PC-3 (cell line): ENCODE measurements around the gene CNKSR3. TPM values are rescaled to one million over a fixed set of nuclear protein-coding genes. Genes with fewer than 3 reads are reported as not detected.

Source experiments
- ATAC-seq: fragments of 200-7000 bp; cut with Tn5 transposase; 2 replicates; pipeline ENCODE4 v1.9.1; 2020; ENCODE audit warnings: mild to moderate bottlenecking, moderate library complexity
- BruUV-seq: library from RNA; stranded (reverse); fragments of 400-500 nt; replicated peaks from 2 replicates; lab custom pipeline; 2021; lab: Mats Ljungman, UMichigan
- CTCF ChIA-PET: fragments of 300-600 bp; sonication (Branson Sonifier 250); formaldehyde crosslinking; loops from one replicate; lab custom pipeline; 2022; ENCODE audit warnings: antibody characterized with exemption; lab: Charles Lee
- POLR2A ChIA-PET: fragments of 300-600 bp; sonication (Branson Sonifier 250); formaldehyde crosslinking; loops from one replicate; lab custom pipeline; 2022; ENCODE audit warnings: antibody characterized with exemption; ENCODE audit not compliant: unreplicated experiment; lab: Charles Lee
- DNase-seq: peaks from one replicate; pipeline ENCODE4 v3.0.0-alpha.2; 2015
- H2AFZ ChIP-seq: fragments of 300-600 bp; sonication (generic); 2 replicates; pipeline ENCODE4 v1.6.0; 2016; ENCODE audit warnings: antibody characterized with exemption, low read length
- H3F3A ChIP-seq: fragments of 300-600 bp; sonication (generic); one replicate; pipeline ENCODE4 v1.6.0; 2017; ENCODE audit warnings: antibody characterized with exemption, low read length, control low read depth, mild to moderate bottlenecking; ENCODE audit not compliant: unreplicated experiment
- H3K27ac ChIP-seq: fragments of 300-600 bp; sonication (generic); 2 replicates; pipeline ENCODE4 v1.5.1; 2016; ENCODE audit warnings: mild to moderate bottlenecking, low read length
- H3K27me3 ChIP-seq: fragments of 300-600 bp; sonication (generic); 2 replicates; pipeline ENCODE4 v1.6.1; 2016; ENCODE audit warnings: low read length, mixed read lengths
- H3K36me3 ChIP-seq: fragments of 300-600 bp; sonication (generic); 2 replicates; pipeline ENCODE4 v1.6.1; 2016; ENCODE audit warnings: low read depth, mixed run types, low read length, mixed read lengths
- H3K4me1 ChIP-seq: fragments of 300-600 bp; sonication (generic); 2 replicates; pipeline ENCODE4 v1.5.1; 2016; ENCODE audit warnings: low read length; ENCODE audit not compliant: insufficient read depth
- H3K4me2 ChIP-seq: fragments of 300-600 bp; sonication (generic); 2 replicates; pipeline ENCODE4 v1.6.0; 2016; ENCODE audit warnings: low read length
- H3K4me3 ChIP-seq: fragments of 300-600 bp; sonication (generic); 2 replicates; pipeline ENCODE4 v1.5.1; 2016; ENCODE audit warnings: mild to moderate bottlenecking, low read length, mixed read lengths
- H3K79me2 ChIP-seq: fragments of 300-600 bp; sonication (generic); 2 replicates; pipeline ENCODE4 v1.6.1; 2017; ENCODE audit warnings: low read length, mixed read lengths
- H3K9ac ChIP-seq: fragments of 300-600 bp; sonication (generic); 2 replicates; pipeline ENCODE4 v1.6.0; 2016; ENCODE audit warnings: mild to moderate bottlenecking, low read length
- H3K9me2 ChIP-seq: fragments of 300-600 bp; sonication (generic); replicated peaks from 2 replicates; pipeline ENCODE4 v1.6.1; 2016; ENCODE audit warnings: mixed run types, low read length, mixed read lengths
- H3K9me3 ChIP-seq: fragments of 300-600 bp; sonication (generic); 2 replicates; pipeline ENCODE4 v1.6.1; 2016; ENCODE audit warnings: low read length, mixed read lengths
- H4K20me1 ChIP-seq: fragments of 300-600 bp; sonication (generic); 2 replicates; pipeline ENCODE4 v1.6.1; 2016; ENCODE audit warnings: low read length, mixed read lengths
- EZH2 ChIP-seq: fragments of 300-600 bp; sonication (generic); IDR thresholded peaks from one replicate; pipeline ENCODE4 v1.6.1; 2017; ENCODE audit warnings: antibody characterized with exemption, mild to moderate bottlenecking, low read length; ENCODE audit not compliant: unreplicated experiment
- EZH2phosphoT487 ChIP-seq: fragments of 300-600 bp; sonication (generic); IDR thresholded peaks from 2 replicates; pipeline ENCODE4 v1.6.1; 2018; ENCODE audit warnings: mild to moderate bottlenecking, antibody characterized with exemption, low read length, borderline replicate concordance
- intact Hi-C: fragments of 100-400 bp; cut with micrococcal nuclease; formaldehyde crosslinking; loops from 2 replicates; pipeline ENCODE4 v1.9.0; 2023
- total RNA-seq: library from RNA; depleted of rRNA; stranded (reverse); fragments of >200 nt; gene quantifications from 2 replicates; pipeline ENCODE4 v1.2.3, GENCODE V29; 2014
- TF ChIP-seq, protein P1 (sequence below): fragments of 300-600 bp; sonication (generic); conservative IDR thresholded peaks from 2 replicates; pipeline ENCODE4 v1.5.1; 2017; ENCODE audit warnings: antibody characterized with exemption, low read depth, mild to moderate bottlenecking, low read length

Gene CNKSR3
- total RNA-seq, 1 experiment from 2014 or later: 3.2 TPM

DNA sequence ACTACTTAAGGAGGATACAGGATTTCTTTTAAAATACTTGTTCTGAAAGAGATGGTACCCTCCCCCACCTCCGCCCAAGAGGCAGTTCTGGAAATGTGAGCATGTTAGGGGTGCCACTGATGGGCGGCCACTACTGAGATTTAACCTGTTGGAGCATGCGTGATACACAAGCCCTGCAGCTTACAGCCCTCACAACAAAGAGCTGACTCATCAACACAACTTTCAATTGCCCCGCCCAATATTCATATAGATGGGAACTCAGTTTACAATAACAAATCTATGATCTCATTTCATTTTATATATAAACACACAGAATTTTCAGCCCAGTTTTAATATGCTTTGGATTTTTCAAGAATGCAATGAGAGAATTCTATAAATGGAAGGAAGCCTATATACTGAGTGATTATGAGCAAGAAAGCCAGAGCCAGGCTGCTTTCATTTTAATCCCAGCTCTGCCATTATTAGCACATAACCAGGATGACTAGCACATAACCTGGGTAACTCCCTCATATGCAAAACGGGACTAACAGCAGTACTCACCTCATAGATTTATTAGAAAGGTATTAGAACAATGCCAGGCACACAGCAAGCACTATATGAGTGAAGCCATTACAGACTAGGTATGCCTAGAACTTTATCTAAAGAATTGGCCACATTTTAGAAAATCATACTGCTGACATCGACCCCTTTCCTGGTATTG is 108.3 kb downstream of the CNKSR3 start:
- H3K4me2 ChIP-seq: no peak overlapping the region
- POLR2A ChIA-PET: no interaction called here

DNA sequence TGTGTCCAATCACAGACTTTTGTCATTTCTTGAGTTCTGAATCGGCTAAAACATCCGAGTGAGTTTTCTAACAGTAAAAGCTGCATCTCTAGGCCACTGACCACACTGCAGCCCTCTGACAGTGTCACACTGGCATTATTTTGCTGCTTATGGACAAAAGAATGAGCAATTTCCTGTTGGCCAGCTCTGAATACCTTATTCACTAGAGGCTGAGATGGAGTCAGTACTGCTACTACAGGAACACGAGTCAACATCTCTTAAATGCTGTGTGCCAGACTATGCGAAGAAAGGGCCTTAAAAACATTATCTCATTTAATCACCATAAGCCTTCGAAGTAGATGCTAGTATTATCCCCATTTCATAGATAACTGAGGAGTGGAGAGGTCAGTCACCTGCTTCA is 111.4 kb downstream of the CNKSR3 start:
- Histone ChIP-seq H3K36me3 (0 out of 2 replicates have a peak, but pooled peaks cover 2% of the 10 kb centered on the region), H3K9me3 (no peaks in the 10 kb centered on the region), H4K20me1 (no peaks in the 10 kb centered on the region), H3F3A (no peaks in the 10 kb centered on the region), H3K4me1 (peaks cover 36% of the 10 kb centered on the region), H3K9ac (no peak overlapping the region), H3K27ac (no peak overlapping the region; the same call in 1 of the 2 replicates), H2AFZ (no peak overlapping the region), H3K4me3 (no peak overlapping the region), H3K9me2 (no peaks in the 10 kb centered on the region), H3K27me3 (no peaks in the 10 kb centered on the region), H3K4me2 (no peak overlapping the region), H3K79me2 (no peaks in the 10 kb centered on the region)
- peak; percentile 66 for DNase-seq
- CTCF ChIA-PET: no interaction called here
- no TSS peak for BruUV-seq
- ATAC-seq: peak; percentile 78
- POLR2A ChIA-PET: no interaction called here
- intact Hi-C loops: no loop called here
- TF ChIP-seq EZH2 (no peak), EZH2phosphoT487 (no peak)
- TF ChIP-seq, protein P1, sequence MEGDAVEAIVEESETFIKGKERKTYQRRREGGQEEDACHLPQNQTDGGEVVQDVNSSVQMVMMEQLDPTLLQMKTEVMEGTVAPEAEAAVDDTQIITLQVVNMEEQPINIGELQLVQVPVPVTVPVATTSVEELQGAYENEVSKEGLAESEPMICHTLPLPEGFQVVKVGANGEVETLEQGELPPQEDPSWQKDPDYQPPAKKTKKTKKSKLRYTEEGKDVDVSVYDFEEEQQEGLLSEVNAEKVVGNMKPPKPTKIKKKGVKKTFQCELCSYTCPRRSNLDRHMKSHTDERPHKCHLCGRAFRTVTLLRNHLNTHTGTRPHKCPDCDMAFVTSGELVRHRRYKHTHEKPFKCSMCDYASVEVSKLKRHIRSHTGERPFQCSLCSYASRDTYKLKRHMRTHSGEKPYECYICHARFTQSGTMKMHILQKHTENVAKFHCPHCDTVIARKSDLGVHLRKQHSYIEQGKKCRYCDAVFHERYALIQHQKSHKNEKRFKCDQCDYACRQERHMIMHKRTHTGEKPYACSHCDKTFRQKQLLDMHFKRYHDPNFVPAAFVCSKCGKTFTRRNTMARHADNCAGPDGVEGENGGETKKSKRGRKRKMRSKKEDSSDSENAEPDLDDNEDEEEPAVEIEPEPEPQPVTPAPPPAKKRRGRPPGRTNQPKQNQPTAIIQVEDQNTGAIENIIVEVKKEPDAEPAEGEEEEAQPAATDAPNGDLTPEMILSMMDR: no peak

More for the DNA sequence above, 108.3 kb downstream of the CNKSR3 start:
- no TSS peak for BruUV-seq
- Histone ChIP-seq H3K4me1 (peaks cover 36% of the 10 kb centered on the region), H3F3A (no peaks in the 10 kb centered on the region), H3K9me2 (no peaks in the 10 kb centered on the region), H3K9me3 (no peaks in the 10 kb centered on the region), H3K27me3 (no peaks in the 10 kb centered on the region), H3K9ac (no peak overlapping the region), H2AFZ (no peak overlapping the region), H3K36me3 (0 out of 2 replicates have a peak, but pooled peaks cover 2% of the 10 kb centered on the region), H4K20me1 (no peaks in the 10 kb centered on the region), H3K79me2 (no peaks in the 10 kb centered on the region), H3K27ac (no peak overlapping the region), H3K4me3 (no peak overlapping the region)
- intact Hi-C loops: no loop called here
- CTCF ChIA-PET: no interaction called here
- DNase-seq: peak; percentile 30
- ATAC-seq: no peak
- TF ChIP-seq, protein P1: no peak
- no peak for TF ChIP-seq EZH2phosphoT487

DNA sequence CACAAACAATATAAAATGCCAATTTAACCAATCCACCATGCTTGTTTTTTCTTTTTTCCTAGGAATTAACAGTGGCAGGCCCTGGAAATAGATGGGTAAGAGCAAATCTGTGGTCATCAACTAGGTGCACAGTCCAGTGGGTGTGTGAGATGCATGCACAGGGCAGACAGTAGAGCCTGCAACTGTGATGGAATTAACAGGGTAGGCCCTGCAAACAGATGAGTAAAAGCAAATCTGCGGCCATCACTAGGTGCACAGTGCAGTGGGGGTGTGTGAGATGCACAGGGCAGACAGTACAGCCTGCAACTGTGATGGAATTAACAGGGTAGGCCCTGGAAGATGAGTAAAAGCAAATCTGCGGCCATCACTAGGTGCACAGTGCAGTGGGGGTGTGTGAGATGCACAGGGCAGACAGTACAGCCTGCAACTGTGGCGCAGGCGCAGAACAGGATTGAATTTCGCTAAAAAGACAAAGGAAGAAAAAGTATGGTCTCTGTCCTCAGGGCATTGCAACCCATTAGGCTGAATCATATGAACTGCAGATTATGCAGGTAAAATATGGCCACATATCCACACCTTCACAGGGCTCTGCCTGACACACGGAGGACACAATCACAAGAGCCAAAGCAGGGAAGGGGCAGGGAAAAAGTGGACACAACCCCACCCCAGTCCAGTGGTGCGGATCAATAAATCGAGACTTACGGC is 112.8 kb downstream of the CNKSR3 start:
- Histone ChIP-seq H3K27me3 (no peaks in the 10 kb centered on the region), H3K4me1 (peaks cover 32% of the 10 kb centered on the region), H3K9me2 (no peaks in the 10 kb centered on the region), H3K36me3 (0 out of 2 replicates have a peak, but pooled peaks cover 2% of the 10 kb centered on the region), H3K79me2 (no peaks in the 10 kb centered on the region), H3F3A (no peaks in the 10 kb centered on the region), H3K9ac (no peak overlapping the region), H4K20me1 (no peaks in the 10 kb centered on the region), H3K4me2 (no peak overlapping the region), H3K27ac (no peak overlapping the region), H3K4me3 (no peak overlapping the region), H2AFZ (no peak overlapping the region), H3K9me3 (no peaks in the 10 kb centered on the region)
- ChIA-PET POLR2A (no interaction called here), CTCF (no interaction called here)
- DNase-seq: no peak
- ATAC-seq: no peak
- intact Hi-C loops: no loop called here
- TF ChIP-seq EZH2 (no peak), EZH2phosphoT487 (no peak)
- TF ChIP-seq, protein P1: no peak
- BruUV-seq: no TSS peak
